ENCODE data around the gene RPS14. TPM values are rescaled to one million over a fixed set of nuclear protein-coding genes. Genes with fewer than 3 reads are reported as not detected.

Gene RPS14
- total and polyA plus RNA-seq, 9 of the 15 experiments (the other 6 are each of a cell fraction or from before 2014, with no cell fraction given), result 1,824 to 5,983 (median 3,017) TPM

GRCh38 chr5:150436141-150436680, 13.3 kb downstream of the RPS14 start (continued):
- TF ChIP-seq FOXK1 (CRISPR knock-in tag; IDR thresholded peaks at IDR 0.05; ENCODE audit: borderline replicate concordance), result peak; percentile 77; the same call in 1 of the 2 replicates
- TF ChIP-seq JUND (IDR thresholded peaks at IDR 0.05; ENCODE audit: borderline replicate concordance, low read depth, low read length), result peak; percentile 28; the same call in 1 of the 2 replicates
- TF ChIP-seq JUND (tag; IDR thresholded peaks at IDR 0.05; ENCODE audit: borderline replicate concordance, low read depth, low read length), result peak; percentile 20; the same call in 1 of the 3 replicates
- no peak for TF ChIP-seq DMBX1 (CRISPR knock-in tag; IDR thresholded peaks at IDR 0.05; ENCODE audit: borderline replicate concordance)
- TF ChIP-seq ETS2 (tag; IDR thresholded peaks at IDR 0.05; ENCODE audit: borderline replicate concordance, poor library complexity, severe bottlenecking), result no peak
- TF ChIP-seq RB1 (IDR thresholded peaks at IDR 0.05; ENCODE audit: low read depth), result peak; percentile 65; the same call in 1 of the 2 replicates
- TF ChIP-seq ZNF518B (CRISPR knock-in tag; IDR thresholded peaks at IDR 0.05), result no peak
- TF ChIP-seq HLTF (IDR thresholded peaks at IDR 0.05), result no peak
- TF ChIP-seq MYNN (IDR thresholded peaks at IDR 0.05), result 0 out of 2 replicates have a peak, but pooled peaks have one; percentile 21
- no peak for TF ChIP-seq MYNN (CRISPR knock-in tag; IDR thresholded peaks at IDR 0.05)
- TF ChIP-seq SMC3 (conservative IDR thresholded peaks at IDR 0.05; ENCODE audit: insufficient read depth, low read depth, low read length), result peak; percentile 87
- no peak for TF ChIP-seq MECOM (CRISPR knock-in tag; IDR thresholded peaks at IDR 0.05)
- no peak for TF ChIP-seq KAT8 (IDR thresholded peaks at IDR 0.05; ENCODE audit: low read depth)
- peak; percentile 46 for TF ChIP-seq GATA2 (CRISPR knock-in tag; IDR thresholded peaks at IDR 0.05)
- TF ChIP-seq CREM (IDR thresholded peaks at IDR 0.05; ENCODE audit: low read depth), result peak; percentile 62
